GM18861 (cell line): ENCODE measurements around the gene MEA1.
"Not testable (repeated sequence)": the region's sequence is repeated elsewhere in the genome, so short reads cannot be mapped to it uniquely, and the experiment has no call there.

Experiments used
- ATAC-seq: cut with Tn5 transposase; IDR thresholded peaks from one replicate; pipeline ENCODE4 v1.9.1; 2021; ENCODE audit not compliant: unreplicated experiment

Gene MEA1

GRCh38 chr6:43013097-43013842 lies 476 bp downstream of the MEA1 start:
- no peak for ATAC-seq

DNA sequence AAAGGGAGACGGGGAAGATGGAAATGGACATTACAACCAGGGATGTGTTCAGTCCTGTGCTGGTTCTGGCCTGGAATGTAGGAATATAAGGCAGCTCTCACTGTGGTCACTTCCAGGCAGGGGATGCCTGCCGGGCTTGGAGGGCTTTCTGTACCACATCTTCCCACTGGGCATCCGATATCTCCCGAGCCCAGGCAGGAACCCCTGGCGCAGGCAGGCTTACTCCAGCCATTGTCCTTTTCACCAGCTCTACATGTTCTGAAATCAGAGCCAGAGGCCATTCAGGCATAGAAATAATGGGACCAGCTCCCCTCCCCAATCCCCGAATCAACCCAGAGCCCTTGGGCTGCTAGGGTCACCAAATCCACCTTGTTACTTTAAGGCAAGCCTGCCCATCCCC lies 1.4 kb downstream of the MEA1 start:
- no peak for ATAC-seq

GRCh38 chr6:43011207-43011606 lies 2.5 kb downstream of the MEA1 start:
- ATAC-seq, result no peak

DNA sequence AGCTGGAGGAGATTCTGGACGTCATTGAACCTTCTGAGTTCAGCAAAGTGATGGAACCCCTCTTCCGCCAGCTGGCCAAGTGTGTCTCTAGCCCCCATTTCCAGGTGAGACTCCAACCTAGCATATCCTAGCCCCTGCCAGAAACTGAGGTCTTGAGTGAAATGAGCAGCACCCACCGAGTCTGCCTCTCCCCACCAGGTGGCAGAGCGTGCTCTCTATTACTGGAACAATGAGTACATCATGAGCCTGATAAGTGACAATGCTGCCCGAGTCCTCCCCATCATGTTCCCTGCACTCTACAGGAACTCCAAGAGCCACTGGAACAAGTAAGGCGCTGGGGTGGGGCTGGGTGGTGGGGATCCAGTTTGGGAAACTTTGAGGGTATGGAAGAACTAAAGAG lies 4.6 kb downstream of the MEA1 start:
- ATAC-seq, result no peak

DNA sequence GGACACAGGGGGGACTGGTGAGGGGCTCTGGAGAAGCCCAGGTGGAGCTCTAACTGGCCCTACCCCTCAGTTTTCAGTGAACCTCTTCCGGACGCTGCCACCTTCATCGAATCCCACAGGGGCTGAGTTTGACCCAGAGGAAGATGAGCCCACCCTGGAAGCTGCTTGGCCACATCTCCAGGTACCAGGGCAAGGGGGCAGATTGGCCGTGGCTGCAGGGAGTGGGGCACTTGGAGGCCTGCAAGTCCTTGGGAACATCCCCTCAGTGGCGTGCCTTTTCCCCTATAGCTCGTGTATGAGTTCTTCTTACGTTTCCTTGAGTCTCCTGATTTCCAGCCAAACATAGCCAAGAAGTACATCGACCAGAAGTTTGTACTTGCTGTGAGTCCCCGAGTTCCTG lies 6.6 kb downstream of the MEA1 start:
- no peak for ATAC-seq

DNA sequence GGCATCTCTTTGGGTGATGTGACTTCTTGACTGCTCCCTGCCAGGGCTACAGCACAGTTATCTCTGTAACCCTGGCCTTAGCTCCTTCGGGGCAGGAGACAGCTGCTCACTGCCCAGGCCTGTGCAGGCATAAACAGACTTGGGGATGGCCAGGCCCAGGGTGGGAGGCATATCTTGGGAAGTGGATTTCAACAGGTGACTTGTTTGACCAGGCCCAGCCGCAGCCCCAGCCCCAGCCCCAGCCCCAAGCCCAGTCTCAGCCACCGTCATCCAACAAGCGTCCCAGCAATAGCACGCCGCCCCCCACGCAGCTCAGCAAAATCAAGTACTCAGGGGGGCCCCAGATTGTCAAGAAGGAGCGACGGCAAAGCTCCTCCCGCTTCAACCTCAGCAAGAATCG lies 7.5 kb downstream of the MEA1 start:
- ATAC-seq, result no peak

GRCh38 chr6:43005844-43006243 lies 7.9 kb downstream of the MEA1 start:
- ATAC-seq, result no peak

DNA sequence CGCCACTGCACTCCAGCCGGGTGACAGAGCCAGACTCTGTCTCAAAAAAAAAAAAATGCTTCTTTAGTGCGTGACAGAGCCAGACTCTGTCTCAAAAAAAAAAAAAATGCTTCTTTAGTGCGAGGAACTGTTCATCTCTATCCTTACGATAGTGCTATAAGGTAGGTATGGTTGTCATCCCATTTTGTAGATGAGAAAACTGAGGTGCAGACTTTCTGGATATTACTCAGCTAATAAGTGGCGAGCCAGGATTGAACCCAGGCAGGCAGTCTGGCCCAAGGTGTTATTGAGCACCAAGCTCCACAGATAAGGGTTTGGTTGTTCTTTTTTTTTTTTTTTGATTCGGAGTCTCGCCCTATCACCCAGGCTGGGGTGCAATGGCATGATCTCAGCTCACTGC lies 11.9 kb downstream of the MEA1 start:
- no peak for ATAC-seq

GRCh38 chr6:42998205-42998604 lies 15.5 kb downstream of the MEA1 start:
- not testable (repeated sequence) for ATAC-seq

- no peak for ATAC-seq
These were observed 17.2 kb downstream of the MEA1 start for GRCh38 chr6:42996513-42996912.

- ATAC-seq, result no peak
These were observed 20.3 kb downstream of the MEA1 start for GRCh38 chr6:42993445-42993844.

DNA sequence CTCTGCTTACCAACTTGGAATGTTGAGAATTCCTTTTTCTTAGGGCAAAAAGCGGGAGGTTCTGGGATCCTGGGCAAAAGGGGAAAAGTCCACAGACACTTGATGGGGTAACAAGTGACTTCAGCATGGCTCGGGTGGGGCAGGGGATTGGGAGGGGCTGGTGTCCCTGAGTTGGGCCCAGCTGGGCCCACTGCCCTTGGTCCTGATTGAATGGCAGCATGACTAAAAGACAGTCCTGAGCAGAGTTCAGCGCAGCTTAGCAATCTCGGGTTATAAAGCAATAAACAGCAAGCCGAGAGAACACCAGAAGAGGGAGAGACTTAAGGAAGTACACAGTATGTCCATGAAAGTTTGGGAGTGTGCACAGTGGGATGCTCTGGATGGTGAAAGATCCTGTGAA lies 23.8 kb downstream of the MEA1 start:
- ATAC-seq, result no peak

- ATAC-seq, result no peak
These were observed 25.2 kb downstream of the MEA1 start for GRCh38 chr6:42988486-42989020.

GRCh38 chr6:42987533-42988451 lies 26.0 kb downstream of the MEA1 start:
- ATAC-seq, result no peak

DNA sequence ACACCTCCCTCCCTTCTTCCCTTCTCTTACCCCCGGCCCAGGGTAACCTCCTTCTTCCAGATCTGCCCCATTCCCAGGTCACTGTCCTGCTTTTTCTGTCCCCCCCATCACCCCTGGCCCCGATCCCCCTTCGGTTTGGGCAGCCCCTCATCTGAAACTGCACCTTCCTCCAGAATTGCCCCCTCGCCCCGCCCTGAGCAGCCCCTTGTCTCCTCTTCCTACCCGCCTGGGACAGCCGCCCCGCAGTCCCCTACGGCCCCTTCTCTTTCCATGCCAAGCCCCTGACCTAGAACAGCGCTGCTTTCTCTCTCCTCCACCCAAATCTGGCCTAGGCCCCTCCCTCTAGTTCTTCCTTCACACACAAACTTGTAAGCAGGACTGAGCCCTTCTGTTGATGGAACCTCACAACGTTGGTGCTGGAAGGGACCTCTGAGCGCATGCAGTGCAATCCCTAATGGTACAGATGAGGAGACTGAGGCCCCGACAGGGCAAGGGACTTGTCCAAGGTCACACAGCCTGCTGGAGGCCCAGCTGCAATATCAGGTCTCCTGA lies 28.7 kb downstream of the MEA1 start:
- ATAC-seq, result no peak

DNA sequence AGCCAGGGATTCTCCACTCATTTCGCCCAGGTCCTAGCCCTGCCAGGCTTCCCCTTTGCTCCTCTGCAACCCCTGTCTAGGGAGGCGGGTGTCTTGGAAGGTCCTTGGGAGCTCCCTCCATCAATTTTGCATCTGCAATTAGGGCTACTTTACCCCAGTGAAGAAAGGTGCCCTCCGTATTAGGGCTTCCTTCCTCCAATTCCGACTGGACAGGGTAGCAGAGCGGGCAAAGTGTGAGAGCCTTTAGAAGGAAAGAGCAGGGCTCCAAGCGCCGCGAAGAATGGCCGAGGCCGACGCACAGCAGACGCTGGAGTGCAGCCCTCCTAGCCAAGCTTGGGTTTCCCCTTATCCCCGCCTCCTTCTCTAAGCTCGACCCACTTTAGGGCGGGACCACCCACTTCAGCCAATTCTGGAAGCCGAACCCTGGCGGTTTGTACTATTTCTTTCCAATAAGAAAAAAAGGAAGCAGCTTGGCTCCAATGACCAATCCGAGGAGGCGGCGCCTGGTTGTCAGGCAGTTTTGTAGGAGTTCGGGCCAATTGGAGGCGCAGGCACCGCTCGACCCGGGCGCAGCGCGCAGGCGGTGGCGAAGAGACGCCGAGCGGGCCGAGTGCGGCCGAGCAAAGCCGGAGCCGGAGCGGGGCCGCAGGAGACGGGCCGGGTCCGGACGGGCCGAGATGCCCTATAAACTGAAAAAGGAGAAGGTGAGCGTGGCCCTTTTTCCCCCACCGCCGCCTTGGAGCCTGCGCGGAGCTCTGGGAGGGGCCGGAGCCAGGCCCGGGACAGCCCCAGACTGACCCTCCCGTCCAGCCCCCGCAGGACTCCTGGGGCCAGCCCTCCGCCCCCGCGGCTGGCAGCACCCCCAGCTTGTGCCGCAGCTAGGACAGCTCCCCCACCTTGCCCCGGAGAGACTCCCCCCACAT lies 29.5 kb downstream of the MEA1 start, which contains the start of gene PPP2R5D:
TSS of gene PPP2R5D (plus strand) at position 570 of the 923 bp plus-strand sequence. CDS start at position 678, 108 bp downstream.
- peak; percentile 84 for ATAC-seq

DNA sequence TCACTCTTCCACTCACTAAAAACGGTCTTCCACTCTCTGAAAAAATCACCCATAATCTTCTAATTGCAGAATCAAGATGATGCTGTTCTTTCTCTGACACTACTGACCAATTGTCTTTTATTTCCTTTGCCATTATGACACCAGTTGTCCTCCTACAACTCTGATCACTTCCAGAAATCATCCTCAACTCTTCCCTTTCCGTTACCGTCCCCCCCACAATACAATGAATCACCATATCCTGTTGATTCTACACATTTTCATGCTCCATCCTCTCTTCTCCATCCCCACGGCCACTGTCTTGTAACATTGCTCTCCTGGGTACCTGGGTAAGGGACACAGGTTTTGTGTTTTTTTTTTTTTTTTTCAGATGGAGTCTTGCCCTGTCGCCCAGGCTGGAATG lies 31.9 kb downstream of the MEA1 start:
- ATAC-seq, result no peak

DNA sequence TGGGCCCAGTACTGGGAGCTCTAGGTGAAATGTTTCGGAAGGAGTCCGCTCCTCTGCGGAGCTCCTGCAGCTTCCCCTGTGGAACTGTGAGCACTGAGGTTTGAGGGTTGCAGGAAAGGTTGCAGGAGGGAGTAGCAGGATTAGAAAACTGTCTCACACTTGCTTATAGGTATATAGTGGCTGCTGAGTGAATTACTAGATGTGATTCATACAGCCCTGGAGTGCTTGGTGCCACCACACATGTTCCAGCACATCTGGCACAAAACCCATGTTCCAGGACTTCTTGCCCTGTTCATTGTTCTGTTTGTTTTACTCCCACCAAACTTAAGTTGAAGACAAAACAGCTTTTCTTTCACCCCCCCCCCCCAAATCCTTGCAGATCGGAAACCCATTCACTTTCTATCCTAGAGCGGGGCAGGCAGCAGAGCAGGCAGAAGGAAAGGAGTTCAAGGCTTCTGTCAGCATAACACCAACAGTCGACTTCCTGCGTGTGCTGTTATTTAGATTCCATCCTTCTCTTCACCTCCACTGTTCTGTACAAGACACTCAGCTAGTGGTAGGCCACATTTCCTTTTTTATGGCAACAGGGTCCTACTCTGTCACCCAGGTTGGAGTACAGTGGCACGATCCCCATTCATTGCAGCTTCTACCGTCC lies 34.1 kb downstream of the MEA1 start:
- ATAC-seq, result no peak

DNA sequence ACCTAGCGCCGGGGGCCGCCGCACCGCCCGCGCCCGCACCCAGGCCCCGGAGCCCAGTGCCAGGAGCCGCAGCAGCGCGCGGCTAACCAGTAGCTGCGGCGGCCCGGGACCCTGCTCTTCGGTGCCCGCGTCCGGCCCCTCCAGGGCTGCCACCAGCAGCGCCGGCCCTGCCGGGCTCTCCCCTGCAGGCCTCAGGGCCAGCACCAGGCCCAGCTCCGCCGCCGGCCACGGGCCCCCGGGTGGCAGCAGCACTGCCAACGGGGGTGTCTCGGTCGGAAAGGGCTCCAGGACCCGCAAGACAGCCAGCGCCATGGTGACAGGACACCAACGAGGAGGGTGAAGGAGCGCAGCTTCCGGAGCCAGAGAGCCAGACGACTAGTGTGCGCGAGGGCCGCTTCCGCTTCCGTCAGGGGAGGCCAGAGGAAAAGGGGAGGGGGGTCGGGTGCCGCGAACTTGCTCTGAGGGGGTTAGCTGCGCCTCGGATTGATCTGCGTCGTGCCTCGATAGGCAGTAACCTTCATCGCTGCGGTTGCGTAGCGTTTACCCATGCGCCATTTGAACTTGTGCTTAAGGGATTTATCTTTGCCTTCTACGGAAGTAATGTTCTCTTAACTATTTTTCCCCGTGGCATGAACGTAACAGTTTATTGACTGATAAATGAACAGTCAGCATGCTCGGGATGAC lies 34.8 kb downstream of the MEA1 start, which contains the start of gene PEX6:
TSS of gene PEX6 (minus strand) at position 343 of the 684 bp plus-strand sequence. CDS start at position 312, 31 bp downstream.
- peak; percentile 72 for ATAC-seq
